Esophagus muscularis mucosa (tissue), 4 donors: ENCODE results near the gene NTM.

ENCODE experiments used
- CTCF ChIP-seq, 3 experiments: fragments of 200-600 bp in 2 of 3; fragments of 450-650 bp in 1 of 3; sonication (generic) in 2 of 3; IDR thresholded peaks; one replicate each; pipeline ENCODE4 v1.5.1; 2017 to 2019; ENCODE audit warnings: antibody characterized with exemption in 3 of 3, mild to moderate bottlenecking in 2 of 3, moderate library complexity in 1 of 3
- EP300 ChIP-seq: sonication (generic); formaldehyde crosslinking; IDR thresholded peaks from one replicate; pipeline ENCODE4 v1.6.1; 2017; ENCODE audit warnings: antibody characterized with exemption
- POLR2A ChIP-seq: fragments of 450-650 bp; IDR thresholded peaks from one replicate; pipeline ENCODE4 v1.6.1; 2017; ENCODE audit warnings: antibody characterized with exemption, moderate library complexity, mild to moderate bottlenecking, low read depth
- POLR2AphosphoS5 ChIP-seq, 2 donors: sonication (generic); formaldehyde crosslinking; IDR thresholded peaks; one replicate each; pipeline ENCODE4 v1.6.1; 2017; ENCODE audit warnings: antibody characterized with exemption in 2 of 2

GRCh38 chr11:132114743-132115142 is 744.3 kb downstream of the NTM start:
- TF ChIP-seq POLR2A (no peak), EP300 (no peak), CTCF (IDR thresholded peaks at IDR 0.05) (no peak), POLR2AphosphoS5 (IDR thresholded peaks at IDR 0.05) (no peak)
